Activated naive CD4-positive, alpha-beta T cell treated with anti-CD3 and anti-CD28 coated beads, Interleukin-2, amount 10 ng/mL, durations not matched to agents 5 hours and 36 hours (primary cell): ENCODE measurements around the gene MED28. TPM values are rescaled to one million over a fixed set of nuclear protein-coding genes. Genes with fewer than 3 reads are reported as not detected.

Source experiments
- total RNA-seq, 2 experiments: library from RNA; stranded (reverse); gene quantifications; one replicate each; pipeline ENCODE4 v1.2.3, GENCODE V29; 2021

MED28 gene, protein sequence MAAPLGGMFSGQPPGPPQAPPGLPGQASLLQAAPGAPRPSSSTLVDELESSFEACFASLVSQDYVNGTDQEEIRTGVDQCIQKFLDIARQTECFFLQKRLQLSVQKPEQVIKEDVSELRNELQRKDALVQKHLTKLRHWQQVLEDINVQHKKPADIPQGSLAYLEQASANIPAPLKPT
- 10 to 100 TPM; 53.7 to 56.8 TPM for total RNA-seq

DNA sequence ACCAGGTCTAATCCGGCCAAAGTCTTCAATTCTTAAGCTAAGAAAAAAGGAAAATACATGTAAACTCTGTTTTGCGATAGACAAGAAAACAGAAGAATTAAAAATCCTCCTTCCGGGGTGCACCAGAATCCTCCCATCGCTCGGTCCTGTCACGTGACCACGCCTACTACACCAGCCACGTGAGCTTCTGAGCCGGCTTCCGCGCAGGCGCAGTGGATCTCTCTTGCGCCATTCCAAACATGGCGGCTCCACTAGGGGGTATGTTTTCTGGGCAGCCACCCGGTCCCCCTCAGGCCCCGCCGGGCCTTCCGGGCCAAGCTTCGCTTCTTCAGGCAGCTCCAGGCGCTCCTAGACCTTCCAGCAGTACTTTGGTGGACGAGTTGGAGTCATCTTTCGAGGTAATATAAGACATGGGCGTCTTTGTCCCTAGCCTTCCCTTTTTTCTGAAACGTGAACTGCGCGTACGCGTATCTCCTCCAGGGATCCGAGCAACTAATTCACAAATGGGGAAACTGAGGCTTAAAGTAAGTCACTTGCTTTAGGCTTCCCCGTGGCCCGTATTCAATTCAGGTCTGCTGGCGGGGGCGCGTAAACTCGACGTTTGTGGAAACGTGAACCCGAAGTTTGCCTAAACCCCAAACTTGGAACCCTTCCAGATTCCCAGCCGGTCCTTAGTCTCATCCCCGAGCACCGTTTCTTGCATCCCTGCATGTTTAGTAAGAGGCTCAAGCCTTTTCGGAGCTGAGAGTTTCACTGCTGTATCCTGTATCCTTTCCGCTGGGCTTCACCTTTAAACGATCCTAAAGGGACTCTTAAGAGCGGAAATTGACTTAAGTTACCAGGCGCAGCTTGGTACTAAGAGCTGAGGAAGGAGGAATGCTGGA is at the start of gene MED28:
Gene MED28 (plus strand): TSS at position 226 of the 884 bp plus-strand sequence. CDS start 14 bp downstream, at position 240.

DNA sequence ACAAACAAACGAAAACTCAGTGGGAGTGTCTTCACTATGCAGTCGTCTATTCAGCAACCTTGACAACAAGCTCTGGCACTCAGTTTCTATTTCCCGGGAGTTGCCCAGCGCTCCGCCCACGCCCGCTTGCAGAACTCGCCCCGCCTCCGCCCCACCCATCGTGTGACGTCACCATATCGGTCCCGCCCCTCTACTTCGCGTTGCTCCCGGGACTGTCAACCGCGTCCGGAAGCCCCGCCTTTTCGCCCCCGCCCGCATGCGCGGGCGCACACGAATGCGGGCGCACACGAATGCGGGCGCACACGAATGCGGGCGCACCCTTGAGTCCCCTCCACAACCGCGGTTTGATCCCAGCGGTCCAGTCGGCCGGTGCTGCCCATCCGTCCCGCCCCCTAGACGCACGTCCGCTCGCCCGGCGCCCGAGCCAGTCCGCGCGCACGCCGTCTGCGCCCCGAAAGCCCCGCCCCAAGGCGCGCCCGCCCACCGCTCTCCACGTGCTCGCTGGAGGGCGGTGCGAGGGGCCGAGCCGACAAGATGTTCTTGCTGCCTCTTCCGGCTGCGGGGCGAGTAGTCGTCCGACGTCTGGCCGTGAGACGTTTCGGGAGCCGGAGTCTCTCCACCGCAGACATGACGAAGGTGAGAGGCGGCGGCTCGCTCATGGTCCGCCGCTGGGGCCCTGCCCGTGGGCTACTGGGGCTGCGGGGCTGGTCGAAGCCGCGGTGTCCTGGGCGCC is 37.3 kb upstream of the MED28 start, which contains the start of gene LAP3:
Gene LAP3 (plus strand): TSS at position 267 of the 733 bp plus-strand sequence. CDS start 268 bp downstream, at position 535.

Other genes starting within 250 kb of the MED28 start
- 10 to 100 TPM; 23.8 to 26.3 TPM for gene QDPR, start 102.6 kb upstream of the MED28 start, total RNA-seq
- gene CLRN2, start 99.5 kb upstream of the MED28 start, total RNA-seq: not detected
- 10 to 100 TPM; 58.5 to 58.7 TPM for gene LAP3, start 37.4 kb upstream of the MED28 start, total RNA-seq
- gene FAM184B, start 167.0 kb downstream of the MED28 start, total RNA-seq: not detected
- 10 to 100 TPM; 42.3 to 43.1 TPM for gene DCAF16, start 196.1 kb downstream of the MED28 start, total RNA-seq
- gene NCAPG, start 196.3 kb downstream of the MED28 start, total RNA-seq: 10 to 100 TPM; 56.5 to 62.7 TPM